CD4-positive, alpha-beta T cell treated with Interferon gamma for 1 hour (primary cell): ENCODE results near the gene SERPINI1.

ENCODE experiments used
- DNase-seq: peaks from one replicate; pipeline ENCODE4 v3.0.0-alpha.2; 2020

Gene SERPINI1

DNA sequence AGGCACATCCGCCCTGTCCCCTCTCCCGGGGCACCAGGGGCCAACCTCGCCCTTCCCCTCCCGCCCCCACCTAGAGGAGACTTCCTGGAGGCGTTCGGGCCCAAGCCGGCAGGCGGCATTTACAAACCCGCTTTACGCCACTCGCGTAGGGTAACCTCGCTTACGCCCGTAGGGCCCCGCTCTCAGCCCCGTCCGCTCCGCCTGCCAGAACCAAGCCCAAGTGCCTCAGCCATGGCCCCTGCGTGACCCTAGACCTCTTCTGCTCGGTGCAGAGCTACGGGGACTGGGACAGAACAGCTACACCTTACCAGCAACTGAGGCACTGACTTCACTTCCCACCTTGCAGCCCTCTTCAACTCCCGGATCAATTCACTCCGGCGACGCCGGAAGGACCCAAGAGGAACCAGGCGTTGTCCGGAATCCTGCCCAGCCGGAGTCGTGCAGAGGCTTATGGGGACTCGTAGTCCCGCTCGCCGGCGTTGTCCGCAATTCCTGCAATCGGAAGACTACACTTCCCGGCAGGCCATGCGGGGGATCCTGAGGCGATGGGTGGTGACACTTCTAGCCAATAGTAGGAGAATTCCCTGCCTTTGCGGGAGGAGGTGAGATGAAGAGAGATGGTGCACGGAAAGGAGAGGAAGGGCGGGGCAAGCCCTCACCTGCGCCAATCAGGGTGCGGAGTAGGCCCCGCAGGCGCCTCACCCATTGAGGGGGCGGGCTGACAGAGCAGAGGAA is 856 bp upstream of the SERPINI1 start, which contains the start of gene PDCD10:
Gene PDCD10, minus strand, starts transcription at position 395 of the 735 bp plus-strand sequence. CDS start 14,735 bp downstream, outside the sequence.
- peak; percentile 96 for DNase-seq

DNA sequence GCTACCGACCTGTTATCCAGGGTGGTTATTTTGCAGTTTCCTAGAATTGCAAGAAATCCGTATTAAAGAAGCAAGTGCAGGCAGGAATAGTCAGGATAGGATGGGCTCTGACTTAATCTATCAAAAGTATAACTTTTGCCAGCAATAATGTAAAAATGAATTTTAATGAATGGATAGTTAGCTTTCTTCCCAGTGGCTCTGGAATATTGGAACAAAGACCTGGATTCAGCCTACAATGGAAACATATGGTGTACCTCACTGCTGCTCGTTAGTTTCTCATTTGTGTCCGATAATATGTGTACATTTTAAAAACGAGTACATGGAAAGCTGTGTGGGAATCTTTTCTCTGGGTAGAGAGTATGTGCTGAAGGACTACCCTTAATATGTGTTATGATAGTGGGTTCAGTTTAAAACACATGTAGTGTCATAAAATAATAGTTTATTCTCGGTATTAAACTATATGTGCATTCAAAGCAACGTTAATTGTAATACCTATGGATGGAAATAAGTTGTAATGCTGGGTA is 805 bp downstream of the SERPINI1 start:
- no peak for DNase-seq

- DNase-seq, result no peak
These were observed 1.5 kb downstream of the SERPINI1 start for GRCh38 chr3:167736997-167737396.

GRCh38 chr3:167738037-167738436 is 2.5 kb downstream of the SERPINI1 start:
- DNase-seq, result no peak

GRCh38 chr3:167739190-167739810 is 3.8 kb downstream of the SERPINI1 start:
- DNase-seq, result no peak

DNA sequence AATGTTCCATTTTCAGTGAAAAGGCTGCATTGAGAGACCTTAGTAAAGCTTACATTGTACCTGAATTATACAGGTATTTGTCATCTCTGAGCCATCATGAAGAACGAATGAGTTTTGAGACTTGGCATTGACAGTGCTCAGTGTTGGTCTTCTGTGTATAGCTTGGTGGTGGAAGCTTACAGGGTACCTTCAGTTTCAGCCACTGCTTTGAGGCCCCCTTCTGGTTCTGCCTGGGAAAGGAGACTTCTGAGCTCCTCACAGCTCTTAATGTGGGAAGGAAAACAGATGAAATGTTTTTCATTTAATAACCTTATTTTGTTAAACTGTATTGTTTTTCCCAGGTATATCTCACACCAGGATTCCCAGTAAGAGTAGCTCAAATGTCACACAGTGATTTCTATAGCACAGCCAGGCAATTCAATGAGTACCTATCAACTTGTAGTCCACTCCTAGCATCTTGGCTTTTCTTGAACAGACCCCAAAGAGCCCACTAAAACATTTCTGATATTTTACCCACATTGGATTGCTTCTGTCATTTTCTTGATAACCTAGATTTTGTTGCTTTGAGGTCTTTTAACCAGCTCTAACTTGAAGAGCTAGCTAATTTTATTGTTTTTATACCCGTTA is 5.6 kb downstream of the SERPINI1 start:
- DNase-seq, result peak; percentile 27

DNA sequence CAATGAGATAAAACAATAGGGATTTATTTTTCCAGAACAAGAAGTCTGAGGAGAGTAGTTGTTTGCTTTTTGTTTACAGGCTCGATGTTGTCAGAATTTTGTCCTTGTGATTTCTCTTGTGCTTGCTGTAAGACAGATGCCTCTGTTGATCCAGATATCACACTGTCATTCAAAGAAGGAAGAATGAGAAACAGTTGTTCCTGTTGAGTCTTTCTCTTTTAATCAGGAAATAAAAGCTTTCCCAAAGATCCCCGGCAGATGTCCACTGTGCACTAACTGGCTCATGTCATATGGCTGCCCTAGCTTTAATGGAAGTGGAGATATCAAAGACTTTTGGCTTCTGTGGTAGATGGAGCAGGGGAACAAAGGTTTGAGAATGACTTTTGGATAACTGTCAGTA is 6.8 kb downstream of the SERPINI1 start:
- DNase-seq, result no peak

- DNase-seq, result no peak
These were observed 8.3 kb downstream of the SERPINI1 start for GRCh38 chr3:167743799-167744198.

DNA sequence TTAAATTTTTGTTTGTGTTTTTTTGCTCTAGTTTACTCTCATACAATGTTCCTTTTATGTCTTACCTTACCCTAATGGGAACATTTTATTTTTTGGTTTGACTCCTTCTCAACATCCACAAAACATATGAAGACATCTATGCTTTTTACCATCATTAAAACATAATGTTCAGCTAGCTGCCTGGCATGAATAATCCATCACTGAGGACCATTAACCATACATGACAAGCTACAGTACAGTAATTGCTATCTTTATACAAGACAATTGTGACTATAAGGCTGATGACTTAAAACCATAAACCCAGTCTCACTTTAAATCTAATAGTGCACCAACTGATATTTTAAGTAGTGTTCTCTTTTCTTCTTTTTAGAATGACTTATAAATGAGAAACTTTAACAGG is 13.7 kb downstream of the SERPINI1 start:
- no peak for DNase-seq

DNA sequence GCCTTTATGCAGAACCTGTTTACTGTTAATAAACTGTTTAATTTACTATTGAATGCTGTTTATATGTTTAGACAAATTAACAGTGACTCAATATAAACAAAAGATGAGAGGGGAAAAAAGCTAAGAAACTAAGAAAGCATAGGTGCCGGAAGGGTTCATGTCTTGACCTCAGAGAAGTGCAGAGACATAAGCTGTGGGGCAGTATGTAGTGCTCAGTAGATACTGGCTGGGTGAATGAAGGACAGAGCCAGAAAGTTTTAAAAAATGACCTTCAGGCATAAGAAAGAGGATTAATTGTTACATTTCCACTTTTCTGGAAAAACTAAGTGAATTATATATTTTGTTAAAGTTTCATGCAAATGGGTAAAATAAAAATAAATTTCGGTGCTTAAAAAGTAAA is 14.2 kb downstream of the SERPINI1 start:
- DNase-seq, result no peak

DNA sequence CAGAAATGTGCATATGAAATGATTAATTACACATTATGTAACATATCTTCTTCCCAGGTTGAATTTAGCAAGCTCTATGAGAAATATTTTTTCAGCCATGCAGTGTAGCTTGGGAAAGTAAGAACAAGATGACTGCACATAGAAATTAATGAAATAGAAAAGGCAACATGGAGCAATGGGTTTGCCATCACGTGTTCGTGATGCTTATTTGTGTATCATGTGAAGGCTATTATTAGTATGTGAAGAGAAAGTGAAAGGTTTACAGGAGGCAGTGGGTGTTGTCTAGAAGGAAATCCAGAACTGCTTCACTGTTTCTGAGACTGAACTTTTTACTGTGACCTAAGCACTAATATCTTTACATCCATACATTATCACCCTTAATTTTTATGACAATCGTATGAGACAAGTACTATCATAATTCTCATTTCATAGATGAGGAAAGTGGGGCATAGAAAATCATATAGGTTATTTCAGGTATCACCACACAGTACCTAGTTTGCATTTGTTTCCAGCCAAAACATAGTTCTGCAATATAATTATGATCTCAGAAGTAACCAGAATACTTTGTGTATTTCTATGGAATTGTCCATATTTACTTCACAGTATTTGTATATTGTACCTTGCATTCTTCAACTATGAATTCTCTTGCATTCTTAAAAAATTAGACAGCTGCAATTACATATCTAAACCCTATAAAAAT is 14.9 kb downstream of the SERPINI1 start:
- peak; percentile 15 for DNase-seq

DNA sequence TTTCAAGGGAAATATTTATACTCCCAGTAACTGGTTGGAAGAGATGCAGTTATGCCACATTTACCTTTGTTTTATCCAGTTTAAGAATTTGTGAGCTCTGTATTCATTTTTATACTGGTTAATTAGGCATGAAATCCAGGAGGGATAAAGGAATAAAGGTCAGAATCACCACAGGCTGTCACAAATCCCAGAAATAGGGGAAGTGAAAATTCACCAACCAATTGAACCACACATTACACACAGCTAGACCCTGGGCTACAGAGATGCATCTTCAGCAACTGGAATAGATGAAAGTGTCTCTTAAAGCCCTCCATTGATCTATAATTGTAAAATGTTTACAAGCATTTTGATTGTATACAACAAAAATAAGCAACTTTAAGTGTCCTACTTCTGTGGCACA is 18.5 kb downstream of the SERPINI1 start:
- DNase-seq, result no peak

DNA sequence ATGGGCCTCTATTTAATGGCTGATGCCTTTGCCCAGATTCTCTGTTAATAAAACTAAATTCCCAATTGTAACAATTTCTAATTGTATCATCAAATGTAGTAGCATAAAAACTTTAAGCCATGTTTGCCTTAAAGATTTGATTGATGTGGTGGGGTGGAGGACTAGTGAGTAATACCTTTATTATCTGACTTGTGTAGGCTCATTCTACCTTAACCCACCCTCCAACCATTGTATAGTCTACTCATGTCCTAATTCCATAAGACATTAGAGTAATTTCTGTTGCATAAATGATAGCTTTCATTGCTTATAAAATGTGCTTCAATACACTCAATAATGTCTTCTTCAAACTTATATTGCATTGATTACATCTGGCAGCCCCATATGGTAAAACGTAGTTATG is 25.8 kb downstream of the SERPINI1 start:
- no peak for DNase-seq

DNA sequence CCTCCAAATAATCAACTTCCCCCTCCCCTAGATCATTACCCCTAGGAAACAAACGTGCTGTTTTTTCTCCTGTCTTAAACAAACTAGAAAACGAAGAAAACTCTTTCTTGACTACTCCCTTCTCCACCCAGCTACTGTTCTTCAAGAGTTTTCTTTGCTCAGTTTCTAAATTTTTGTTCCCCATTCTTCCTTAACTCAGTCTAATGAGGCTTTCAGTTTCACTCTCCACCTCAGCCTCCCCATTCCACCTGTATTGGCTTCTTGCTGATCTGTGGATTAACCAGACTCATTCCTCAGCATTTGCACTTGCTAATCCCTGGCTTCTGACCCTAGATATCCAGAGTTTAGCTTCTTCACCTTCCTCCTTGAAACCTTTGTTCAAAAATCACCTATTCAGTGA is 26.8 kb downstream of the SERPINI1 start:
- no peak for DNase-seq

GRCh38 chr3:167772992-167773391 is 37.5 kb downstream of the SERPINI1 start:
- DNase-seq, result no peak

DNA sequence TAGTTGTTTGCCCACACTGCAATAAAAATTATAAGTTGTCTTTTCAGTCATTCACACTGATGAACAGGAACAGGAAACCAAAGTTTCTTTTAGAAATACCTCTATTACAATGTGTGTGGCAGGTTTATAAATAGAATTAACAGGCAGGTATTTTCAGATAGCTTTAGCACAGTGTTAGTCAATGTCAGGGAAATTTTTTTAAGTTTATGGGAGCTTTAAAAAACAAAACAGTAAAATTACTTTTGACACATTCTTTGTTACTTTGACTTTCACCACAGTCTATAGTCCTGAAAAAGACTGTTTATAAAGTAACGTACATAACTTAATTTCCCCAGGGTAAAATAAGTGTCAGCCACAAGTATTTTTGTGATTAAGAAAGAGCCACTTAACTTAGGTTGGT is 38.1 kb downstream of the SERPINI1 start:
- no peak for DNase-seq

DNA sequence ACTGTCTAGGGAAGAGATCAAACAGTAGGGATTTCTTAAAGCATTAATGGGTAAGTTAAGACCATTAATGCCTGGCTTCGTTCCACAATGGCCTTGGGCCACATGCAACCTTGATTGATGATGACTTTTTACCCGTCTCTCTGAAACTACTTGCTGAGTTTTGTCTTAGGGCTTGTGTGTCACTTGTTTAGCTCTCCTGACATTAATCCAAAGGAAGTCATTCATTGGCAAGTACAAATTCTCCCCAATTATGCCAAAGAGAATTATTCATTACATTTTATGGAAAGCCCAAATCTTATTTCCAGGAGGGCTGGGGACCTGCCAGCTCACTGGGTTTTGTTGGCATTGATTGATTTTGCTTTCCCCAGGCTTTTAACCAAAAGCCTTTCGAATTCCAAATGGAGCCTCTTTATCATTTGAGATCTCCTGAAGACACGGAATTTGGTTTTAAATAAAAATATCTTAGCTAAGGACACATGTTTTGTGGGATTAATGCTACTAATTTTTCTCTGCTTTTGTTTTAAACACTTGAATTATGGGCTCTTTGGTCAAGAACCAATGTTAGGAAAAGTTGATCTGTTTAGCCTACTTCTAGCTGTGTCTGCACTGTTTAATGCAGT is 40.7 kb downstream of the SERPINI1 start:
- no peak for DNase-seq

DNA sequence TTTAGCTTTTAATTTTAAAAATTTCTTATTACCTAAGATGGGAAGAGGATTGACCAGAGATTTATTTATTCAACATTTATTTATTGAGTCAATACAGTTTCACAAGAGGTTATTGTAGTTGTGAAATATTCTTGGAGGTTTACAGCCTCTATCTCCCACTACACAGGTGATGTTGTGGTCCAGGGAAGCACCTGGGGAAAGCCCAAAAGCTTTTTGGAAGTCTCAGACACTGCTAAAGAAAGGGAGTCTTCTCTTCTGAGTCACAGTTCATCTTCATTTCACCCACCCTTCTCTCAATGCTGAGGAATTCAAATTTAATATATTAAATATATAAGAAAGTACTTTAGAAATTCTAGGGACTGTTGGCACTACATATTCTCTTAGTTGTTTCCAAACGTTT is 41.8 kb downstream of the SERPINI1 start:
- DNase-seq, result no peak

GRCh38 chr3:167780214-167780883 is 44.8 kb downstream of the SERPINI1 start:
- DNase-seq, result no peak

- no peak for DNase-seq
These were observed 48.3 kb downstream of the SERPINI1 start for GRCh38 chr3:167783781-167784180.

DNA sequence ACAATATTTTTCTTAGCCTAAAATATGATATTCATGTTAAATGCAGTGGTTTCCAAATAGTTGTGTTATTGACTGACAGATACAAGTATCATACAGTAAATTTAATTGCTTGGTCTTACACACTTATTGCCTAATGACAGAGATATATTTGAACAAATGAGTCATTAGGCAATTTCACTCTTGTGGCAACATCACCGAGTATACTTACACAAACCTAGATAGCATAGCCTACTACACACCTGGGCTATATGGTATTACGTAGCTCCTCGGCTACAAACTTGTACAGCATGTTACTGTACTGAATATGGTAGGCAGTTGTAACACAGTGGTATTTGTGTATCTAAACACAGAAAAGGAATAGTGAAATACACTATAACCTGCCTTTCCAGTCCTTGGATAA is 50.3 kb downstream of the SERPINI1 start:
- DNase-seq, result no peak

GRCh38 chr3:167787440-167787839 is 51.9 kb downstream of the SERPINI1 start:
- no peak for DNase-seq
